Putamen (tissue), 1 donor: Measurements from ENCODE around the gene OPN1MW3.
"Not testable (repeated sequence)": the region's sequence is repeated elsewhere in the genome, so short reads cannot be mapped to it uniquely, and the experiment has no call there.

Experiments
- DNase-seq: peaks from one replicate; pipeline ENCODE4 v3.0.0-alpha.2; 2016; ENCODE audit warnings: low spot score

The OPN1MW3 gene

DNA sequence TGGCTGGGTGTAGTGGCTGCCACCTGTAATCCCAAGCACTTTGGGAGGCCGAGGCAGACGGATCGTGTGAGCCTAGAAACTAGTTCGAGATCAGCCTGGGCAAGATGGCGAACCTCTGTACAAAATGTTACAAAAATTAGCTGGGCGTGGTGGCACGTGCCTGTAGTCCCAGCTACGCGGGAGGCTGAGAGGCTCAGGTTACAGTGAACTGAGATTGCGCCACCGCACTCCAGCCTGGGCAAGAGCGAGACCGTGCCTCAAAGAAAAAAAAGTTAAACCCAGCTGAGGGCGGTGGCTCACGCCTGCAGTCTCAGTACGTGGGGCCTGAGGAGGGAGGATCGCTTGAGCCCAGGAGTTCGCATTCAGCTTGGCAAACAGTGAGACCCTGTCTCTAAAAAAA, 39.3 kb downstream of the OPN1MW3 start:
- no peak for DNase-seq

DNA sequence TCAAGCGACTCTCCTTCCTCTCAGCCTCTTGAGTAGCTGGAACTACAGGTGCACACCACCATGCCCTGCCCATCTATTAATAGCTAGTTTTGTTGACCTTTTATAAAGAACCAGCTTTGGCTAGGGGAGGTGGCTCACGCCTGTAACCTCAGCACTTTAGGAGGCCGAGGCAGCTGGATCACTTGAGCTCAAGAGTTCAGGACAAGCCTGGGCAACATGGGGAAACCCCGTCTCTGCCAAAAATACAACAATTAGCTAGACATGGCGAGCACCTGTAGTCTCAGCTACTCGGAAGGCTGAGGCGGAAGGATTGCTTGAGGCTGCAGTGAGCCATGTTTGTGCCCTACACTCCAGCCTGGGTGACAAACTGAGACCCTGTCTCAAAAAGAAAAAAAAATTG, 40.9 kb downstream of the OPN1MW3 start:
- DNase-seq = no peak

DNA sequence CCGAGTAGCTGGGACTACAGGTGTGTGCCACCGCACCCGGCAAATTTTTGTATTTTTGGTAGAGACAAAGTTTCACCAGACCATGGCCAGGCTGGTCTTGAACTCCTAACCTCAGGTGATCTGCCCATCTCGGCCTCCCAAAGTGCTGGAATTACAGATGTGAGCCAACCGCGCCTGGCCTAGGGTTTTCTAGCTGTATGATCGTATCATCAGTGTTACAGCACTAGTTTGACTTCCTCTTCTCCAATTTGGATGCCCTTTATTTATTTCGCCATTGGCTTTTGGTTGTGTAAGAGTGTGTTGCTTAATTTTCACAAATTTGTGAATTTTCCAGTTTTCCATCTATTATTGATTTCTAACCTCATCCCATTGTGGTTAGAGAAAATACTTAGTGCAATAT, 43.4 kb downstream of the OPN1MW3 start:
- no peak for DNase-seq

GRCh38 chrX:154302998-154303397, 45.6 kb downstream of the OPN1MW3 start:
- not testable (repeated sequence) for DNase-seq

GRCh38 chrX:154303476-154303875, 46.1 kb downstream of the OPN1MW3 start:
- DNase-seq = no peak

DNA sequence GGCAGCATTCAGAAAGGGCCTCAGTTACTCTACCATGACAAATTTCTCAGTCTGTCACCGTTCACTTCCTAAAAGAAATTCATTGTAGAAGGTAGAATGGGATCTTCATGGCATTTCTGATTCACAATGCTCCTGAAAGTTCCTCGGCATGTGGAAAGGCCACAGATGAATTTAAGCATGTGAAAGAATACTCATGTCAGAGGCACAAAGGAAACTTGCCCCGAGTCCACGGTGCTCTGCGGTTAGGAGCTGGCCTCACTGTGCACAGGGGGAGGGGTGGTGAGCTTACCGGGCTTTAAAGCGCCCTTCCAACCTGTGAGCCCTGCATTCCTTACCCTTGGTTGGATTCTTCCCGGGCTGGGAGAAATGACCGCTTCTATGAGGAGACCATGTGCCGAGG, 47.5 kb downstream of the OPN1MW3 start:
- no peak for DNase-seq

GRCh38 chrX:154305541-154306205, 48.3 kb downstream of the OPN1MW3 start:
- no peak for DNase-seq

DNA sequence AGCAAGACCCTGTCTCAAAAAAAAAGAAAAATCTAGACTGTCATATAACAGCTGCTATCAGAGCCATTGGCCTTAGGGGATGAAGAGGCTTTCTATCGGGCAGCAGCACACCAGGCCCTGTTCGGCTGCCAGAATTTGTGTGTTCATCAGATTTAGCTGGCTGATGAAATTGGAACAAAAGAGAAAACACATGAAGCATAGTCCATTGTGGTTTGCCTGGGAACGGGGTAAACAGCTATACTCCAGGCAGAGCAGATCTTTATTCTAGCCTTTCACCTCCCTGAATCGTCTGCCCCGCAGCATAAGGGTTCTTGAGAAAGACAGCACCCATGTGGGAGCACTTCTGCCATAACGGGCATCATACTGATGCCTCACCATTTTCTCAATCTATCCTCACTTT, 49.8 kb downstream of the OPN1MW3 start:
- DNase-seq = no peak

DNA sequence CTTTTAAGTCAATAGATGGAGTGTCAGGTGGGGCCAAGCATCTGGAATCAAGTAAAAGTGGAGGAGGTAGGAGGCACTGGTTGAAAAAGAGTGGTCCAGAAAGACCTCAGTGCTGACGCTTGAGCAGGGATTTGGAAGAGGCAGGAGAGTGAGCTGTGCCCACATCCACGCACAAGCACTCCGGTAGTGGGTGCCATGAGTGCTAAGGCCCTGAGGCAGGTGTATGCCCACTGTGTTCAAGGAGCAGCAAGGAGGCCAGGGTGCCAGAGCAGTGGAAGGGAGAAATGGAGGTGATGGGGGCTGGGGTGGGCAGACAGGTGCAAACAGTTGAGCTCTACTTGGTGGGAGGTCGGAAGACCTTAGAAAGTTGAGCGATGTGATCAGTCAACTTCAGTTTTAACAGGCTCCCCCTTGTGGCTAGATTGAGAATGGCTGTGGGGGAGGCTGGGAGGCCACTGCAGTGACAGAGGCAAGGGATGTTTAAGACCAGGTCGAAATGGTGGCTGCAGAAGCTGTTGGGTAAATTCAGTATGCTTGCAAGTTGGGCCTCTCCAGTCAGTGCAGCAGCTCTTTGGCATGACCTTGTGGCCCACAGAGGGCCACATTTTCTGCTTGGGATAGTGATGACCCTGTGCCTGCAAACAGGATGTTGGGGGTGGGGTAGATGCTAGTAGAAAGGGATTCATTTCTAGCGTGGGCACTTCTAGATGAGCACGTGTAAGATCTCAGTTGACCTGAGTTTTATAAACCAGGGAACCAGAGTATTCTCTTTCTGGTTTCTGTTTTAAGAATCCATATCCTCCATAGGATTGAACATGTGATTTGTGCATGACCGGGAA, 50.9 kb downstream of the OPN1MW3 start:
- no peak for DNase-seq

- no peak for DNase-seq
Measured at GRCh38 chrX:154309041-154309775, 51.8 kb downstream of the OPN1MW3 start.

DNA sequence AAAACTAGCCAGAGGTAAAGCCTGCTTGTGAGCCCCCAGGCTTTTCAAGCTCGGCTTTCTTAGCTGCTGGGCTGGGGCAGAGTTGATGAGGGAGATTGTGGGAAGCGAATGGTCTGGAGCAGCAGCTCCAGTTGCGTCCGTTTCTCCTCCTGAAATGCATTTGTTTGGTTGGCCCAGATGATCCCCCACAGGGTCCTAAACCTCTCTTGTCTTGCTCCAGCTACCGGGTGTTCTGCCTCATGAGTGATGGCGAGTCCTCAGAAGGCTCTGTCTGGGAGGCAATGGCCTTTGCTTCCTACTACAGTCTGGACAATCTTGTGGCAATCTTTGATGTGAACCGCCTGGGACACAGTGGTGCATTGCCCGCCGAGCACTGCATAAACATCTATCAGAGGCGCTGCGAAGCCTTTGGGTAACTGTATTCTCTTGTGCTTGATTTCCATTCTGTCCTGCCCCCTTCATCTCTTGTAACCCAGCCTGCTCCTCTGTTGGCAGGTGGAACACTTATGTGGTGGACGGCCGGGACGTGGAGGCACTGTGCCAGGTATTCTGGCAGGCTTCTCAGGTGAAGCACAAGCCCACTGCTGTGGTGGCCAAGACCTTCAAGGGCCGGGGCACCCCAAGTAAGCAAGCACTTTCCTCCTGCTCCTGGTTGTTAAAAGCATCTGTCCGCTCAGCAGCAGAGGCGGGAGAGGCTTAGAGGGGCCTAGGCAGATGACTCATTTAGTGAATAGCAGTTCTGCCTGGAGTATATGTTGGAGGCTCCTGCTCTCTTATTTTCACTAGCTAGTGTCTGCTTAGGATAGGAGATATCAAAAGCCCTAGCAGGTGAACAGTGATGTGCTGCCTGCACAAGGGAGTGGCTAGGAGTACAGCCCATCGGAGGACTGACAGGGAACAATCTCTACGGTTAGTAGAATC, 53.5 kb downstream of the OPN1MW3 start:
- no peak for DNase-seq

GRCh38 chrX:154312116-154312515, 54.7 kb downstream of the OPN1MW3 start:
- DNase-seq = no peak

DNA sequence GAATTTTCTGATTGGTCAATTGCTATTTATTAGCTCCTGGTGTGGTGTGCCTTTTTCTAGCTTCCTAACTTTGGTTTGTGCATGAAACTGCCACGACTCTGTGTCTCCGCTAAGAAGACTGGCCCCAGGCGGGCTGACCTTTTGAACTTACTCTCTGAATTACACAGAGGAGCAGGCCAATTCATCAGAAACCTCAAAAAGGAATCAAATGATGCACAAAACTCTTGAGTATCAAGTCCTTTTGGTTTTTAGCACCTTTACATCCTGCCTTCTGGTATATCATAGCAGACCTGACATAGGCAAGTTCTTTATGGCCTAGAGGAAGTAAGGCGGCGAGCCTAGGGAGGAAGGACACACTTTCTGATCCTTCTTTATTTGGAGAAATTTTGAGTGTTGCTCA, 55.8 kb downstream of the OPN1MW3 start:
- DNase-seq = no peak

DNA sequence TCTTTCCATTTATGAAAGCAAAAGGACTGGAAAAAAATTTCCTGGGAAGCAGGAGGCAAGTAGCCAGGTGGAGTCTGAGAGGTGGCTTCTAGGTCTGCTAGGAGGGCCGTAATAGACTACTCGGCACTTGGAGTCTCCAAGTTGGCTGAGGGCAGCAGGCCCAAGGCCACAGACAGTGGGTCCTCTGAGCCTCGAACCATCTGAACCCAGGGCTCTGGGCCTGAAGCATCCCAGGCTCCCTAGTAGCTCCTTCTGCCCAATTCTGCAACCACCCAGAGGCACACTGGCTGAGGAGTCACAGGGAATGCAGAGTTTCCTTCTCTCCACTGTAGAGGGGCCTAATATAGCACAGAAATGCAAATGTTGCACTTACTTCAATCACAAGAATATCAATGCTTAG, 58.0 kb downstream of the OPN1MW3 start:
- DNase-seq = no peak

DNA sequence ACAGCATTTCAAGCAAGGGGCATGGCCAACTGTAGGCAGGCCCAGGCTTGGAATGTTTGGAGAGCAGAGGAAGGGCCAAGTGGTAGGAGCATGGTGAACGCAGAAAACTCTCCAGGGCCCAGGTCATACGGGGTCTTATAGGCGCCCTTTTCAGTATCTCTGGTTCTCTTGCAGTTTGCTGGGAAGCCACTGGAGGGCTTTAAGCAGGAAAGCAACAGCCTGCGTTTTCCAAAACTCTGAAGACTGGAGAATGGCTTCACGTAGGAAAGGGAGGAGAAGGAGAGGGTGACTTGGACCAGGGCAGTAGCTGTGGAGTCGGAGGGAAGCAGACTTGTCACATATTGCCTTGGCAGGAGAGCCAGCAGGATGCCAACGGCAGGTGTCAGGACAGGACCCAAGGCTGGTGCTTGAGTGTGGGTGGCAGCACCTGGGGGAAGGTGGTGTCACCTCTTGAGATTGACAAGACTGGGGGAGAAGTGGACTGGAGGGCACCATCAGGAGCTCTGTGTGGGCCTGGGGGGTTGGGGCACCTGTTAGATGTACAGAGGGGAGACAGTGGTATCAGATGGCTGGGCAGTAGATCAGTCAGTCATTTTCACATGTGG, 60.1 kb downstream of the OPN1MW3 start:
- DNase-seq = no peak

GRCh38 chrX:154320406-154320805, 63.0 kb downstream of the OPN1MW3 start:
- DNase-seq = no peak
